B cell (primary cell): ENCODE data around the gene TUFM. TPM values are rescaled to one million over a fixed set of nuclear protein-coding genes. Genes with fewer than 3 reads are reported as not detected.
"Not testable (repeated sequence)": the region's sequence is repeated elsewhere in the genome, so short reads cannot be mapped to it uniquely, and the experiment has no call there.

Experiments used
- ATAC-seq: fragments of 200-7000 bp; cut with Tn5 transposase; one replicate; pipeline ENCODE4 v1.10.0; 2021; ENCODE audit warnings: low read depth, mild to moderate bottlenecking, moderate number of reproducible peaks, moderate library complexity
- CTCF ChIA-PET: fragments of 350-600 bp; sonication (Branson Sonifier 250); formaldehyde crosslinking; loops from one replicate; lab custom pipeline; 2021; ENCODE audit warnings: antibody characterized with exemption, inconsistent platforms; lab: Charles Lee
- POLR2A ChIA-PET: fragments of 350-600 bp; sonication (Branson Sonifier 250); formaldehyde crosslinking; loops from one replicate; lab custom pipeline; 2021; ENCODE audit warnings: antibody characterized with exemption; lab: Charles Lee
- DNase-seq: peaks from one replicate; pipeline ENCODE4 v3.0.0; 2013
- H2AFZ ChIP-seq: 2 replicates; pipeline ENCODE4 v1.6.1; 2012; ENCODE audit warnings: mild to moderate bottlenecking, low read depth, low read length; ENCODE audit not compliant: insufficient read depth, poor library complexity, severe bottlenecking
- H3K27ac ChIP-seq, 2 donors: 1 replicate in 1 of 2; 2 replicates in 1 of 2; pipeline ENCODE4 v1.5.1; 2012 to 2013; ENCODE audit warnings: low read length in 2 of 2, mild to moderate bottlenecking in 2 of 2, moderate library complexity in 1 of 2
- H3K27me3 ChIP-seq, 4 experiments: fragments of 200-600 bp in 1 of 4; sonication (generic) in 1 of 4; replicated peaks in 1 of 4; 1 replicate in 2 of 4; 2 replicates in 2 of 4; pipeline versions ENCODE4 v1.6.1 to v1.7.0; 2013 to 2016; ENCODE audit warnings: low read length in 3 of 4, mild to moderate bottlenecking in 2 of 4, mixed read lengths in 1 of 4, moderate library complexity in 1 of 4; ENCODE audit not compliant: insufficient read depth in 4 of 4, control insufficient read depth in 3 of 4; ENCODE audit errors: control extremely low read depth in 1 of 4
- H3K36me3 ChIP-seq, 2 experiments: replicated peaks in 1 of 2; 1 replicate in 1 of 2; 2 replicates in 1 of 2; pipeline versions ENCODE4 v1.6.1 to v1.7.1; 2013; ENCODE audit warnings: low read length in 1 of 2; ENCODE audit not compliant: insufficient read depth in 2 of 2, control insufficient read depth in 1 of 2; ENCODE audit errors: control extremely low read depth in 1 of 2, extremely low read depth in 1 of 2
- H3K4me1 ChIP-seq, 2 donors: fragments of 200-600 bp in 1 of 2; sonication (generic) in 1 of 2; 1 replicate in 1 of 2; 2 replicates in 1 of 2; pipeline versions ENCODE4 v1.5.1 to v1.6.1; 2013 to 2017; ENCODE audit warnings: low read length in 2 of 2; ENCODE audit not compliant: control insufficient read depth in 2 of 2, insufficient read depth in 2 of 2
- H3K4me2 ChIP-seq: replicated peaks from 2 replicates; pipeline ENCODE3; 2012; ENCODE audit warnings: mild to moderate bottlenecking, low read depth, low read length; ENCODE audit not compliant: poor library complexity, severe bottlenecking
- H3K4me3 ChIP-seq, 5 experiments: fragments of 200-600 bp in 1 of 5; sonication (generic) in 1 of 5; 1 replicate in 3 of 5; 2 replicates in 2 of 5; pipeline versions ENCODE4 v1.5.1 to v1.7.0; 2011 to 2016; ENCODE audit warnings: low read length in 4 of 5, mild to moderate bottlenecking in 4 of 5, low read depth in 2 of 5, control low read depth in 1 of 5, moderate library complexity in 1 of 5; ENCODE audit not compliant: insufficient read depth in 1 of 5; ENCODE audit errors: control extremely low read depth in 1 of 5, extremely low read depth in 1 of 5
- H3K79me2 ChIP-seq: fragments of 200-600 bp; sonication (generic); one replicate; pipeline ENCODE4 v1.6.0; 2016; ENCODE audit warnings: low read length; ENCODE audit not compliant: control insufficient read depth, insufficient read depth
- H3K9ac ChIP-seq: fragments of 200-600 bp; sonication (generic); 2 replicates; pipeline ENCODE4 v1.6.1; 2017; ENCODE audit warnings: mild to moderate bottlenecking, low read length, moderate library complexity
- H3K9me3 ChIP-seq, 3 donors: one replicate each; pipeline versions ENCODE4 v1.6.1 to v1.7.1; 2013; ENCODE audit warnings: low read length in 2 of 3; ENCODE audit not compliant: control insufficient read depth in 2 of 3, insufficient read depth in 1 of 3; ENCODE audit errors: control extremely low read depth in 1 of 3
- H4K20me1 ChIP-seq: 2 replicates; pipeline ENCODE4 v1.6.0; 2012; ENCODE audit warnings: mild to moderate bottlenecking, low read length; ENCODE audit not compliant: insufficient read depth, control insufficient read depth, poor library complexity, severe bottlenecking
- H3K27ac Mint-ChIP-seq: one replicate; pipeline ENCODE4 v1.8.0; 2021; ENCODE audit warnings: mixed read lengths
- H3K27me3 Mint-ChIP-seq: one replicate; pipeline ENCODE4 v1.8.0; 2021; ENCODE audit warnings: mixed read lengths
- H3K4me1 Mint-ChIP-seq: one replicate; pipeline ENCODE4 v1.8.0; 2021; ENCODE audit warnings: mixed read lengths
- H3K4me3 Mint-ChIP-seq: one replicate; pipeline ENCODE4 v1.8.0; 2021; ENCODE audit warnings: mixed read lengths
- H3K9me3 Mint-ChIP-seq: one replicate; pipeline ENCODE4 v1.8.0; 2022; ENCODE audit warnings: mixed read lengths; ENCODE audit not compliant: insufficient read depth
- CTCF ChIP-seq: fragments of 200-600 bp; IDR thresholded peaks from one replicate; pipeline ENCODE4 v1.8.0; 2022; ENCODE audit warnings: antibody characterized with exemption, mild to moderate bottlenecking
- EZH2 ChIP-seq: IDR thresholded peaks from 2 replicates; pipeline ENCODE4 v1.6.1; 2012; ENCODE audit warnings: borderline replicate concordance, low read depth, mild to moderate bottlenecking, moderate library complexity, low read length; ENCODE audit not compliant: insufficient read depth, poor library complexity, severe bottlenecking
- WGBS: methylation state at CpG from one replicate; pipeline ENCODE4 v1.1.5; 2013; ENCODE audit warnings: missing lambda C conversion rate; ENCODE audit not compliant: insufficient coverage; 5-methylcytosine and 5-hydroxymethylcytosine counted together
- intact Hi-C: fragments of 100-400 bp; cut with micrococcal nuclease; formaldehyde crosslinking; loops from one replicate; pipeline ENCODE4 v1.10.0; 2022
- polyA plus RNA-seq: library from polyadenylated mRNA; depleted of rRNA; stranded (reverse); fragments of >200 nt; gene quantifications from 2 replicates; pipeline ENCODE4 v1.2.3, GENCODE V29; 2012
- total RNA-seq, 2 donors: library from RNA; stranded (reverse); fragments of 120-200 nt in 1 of 2; gene quantifications; 1 replicate in 1 of 2; 2 replicates in 1 of 2; pipeline versions ENCODE4 v1.2.3 to v1.2.4, GENCODE V29; 2013 to 2022

Gene TUFM
- total and polyA plus RNA-seq, 2 donors (not counting 1 experiment from before 2014, with no cell fraction given): 126 to 129 TPM

- Histone ChIP-seq H3K27me3 (no peaks in the 10 kb centered on the region), H3K36me3 (peaks cover 2 to 40% of the 10 kb centered on the region in 2 experiments), H3K9me3 (no peaks in the 10 kb centered on the region), H2AFZ (no peak overlapping the region), H3K4me1 (peaks cover 3 to 13% of the 10 kb centered on the region in 2 donors), H3K4me3 (no peak overlapping the region), H3K27ac (no peak overlapping the region), H4K20me1 (peaks cover 34% of the 10 kb centered on the region), H3K4me2 (no peak overlapping the region), H3K9ac (no peak overlapping the region), H3K79me2 (no peaks in the 10 kb centered on the region)
- no peak overlapping the region for H3K27ac Mint-ChIP-seq
- H3K27me3 Mint-ChIP-seq: no peaks in the 10 kb centered on the region
- ChIA-PET CTCF (interaction anchor here (1.0 to 2.2 kb wide), 2 partner anchors 19 to 75 kb away, joined by 3 to 11 read pairs; no protein-coding TSS in a partner anchor), POLR2A (no interaction called here)
- intact Hi-C loops: no loop called here
- no peaks in the 10 kb centered on the region for H3K9me3 Mint-ChIP-seq
- over 99% methylated on average over 11 of the region's 11 CpGs for WGBS
- peaks cover 19% of the 10 kb centered on the region for H3K4me1 Mint-ChIP-seq
- no peak overlapping the region for H3K4me3 Mint-ChIP-seq
- ATAC-seq (no peak), DNase-seq (no peak)
- TF ChIP-seq CTCF (no peak), EZH2 (no peak)
Observed at GRCh38 chr16:28869201-28869600, 23.1 kb upstream of the TUFM start.

DNA sequence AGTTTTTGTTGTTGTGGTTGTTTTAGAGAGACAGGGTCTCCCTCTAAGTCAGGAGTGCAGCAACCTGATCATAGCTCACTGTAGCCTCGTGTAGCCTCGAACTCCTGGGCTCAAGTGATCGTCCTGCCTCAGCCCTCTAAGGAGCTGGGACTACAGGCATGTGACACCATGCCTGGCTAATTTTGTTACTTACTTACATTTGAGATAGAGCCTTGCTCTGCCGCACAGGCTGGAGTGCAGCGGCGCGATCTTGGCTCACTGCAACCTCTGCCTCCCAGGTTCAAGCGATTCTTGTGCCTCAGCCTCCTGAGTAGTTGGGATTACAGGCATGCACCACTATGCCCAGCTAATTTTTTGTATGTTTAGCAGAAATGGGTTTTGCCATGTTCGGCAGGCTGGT is 21.5 kb upstream of the TUFM start:
- intact Hi-C loops, H3K4me3 ChIP-seq, H3K9me3 ChIP-seq, H3K4me3 Mint-ChIP-seq, H3K27me3 ChIP-seq, DNase-seq, H3K27ac ChIP-seq, H3K27me3 Mint-ChIP-seq, ATAC-seq, H3K79me2 ChIP-seq, H2AFZ ChIP-seq, H3K9ac ChIP-seq, H3K9me3 Mint-ChIP-seq, H3K27ac Mint-ChIP-seq, POLR2A ChIA-PET, H3K4me2 ChIP-seq: not testable (repeated sequence)
- H3K36me3 ChIP-seq: peaks cover 2 to 36% of the 10 kb centered on the region in 2 experiments
- H4K20me1 ChIP-seq: peaks cover 29% of the 10 kb centered on the region
- peaks cover 28% of the 10 kb centered on the region for H3K4me1 Mint-ChIP-seq
- peaks cover 5 to 20% of the 10 kb centered on the region in 2 donors for H3K4me1 ChIP-seq
- CTCF ChIA-PET: interaction anchor here (1.1 kb wide), 1 partner anchor 77 kb away, joined by 3 read pairs; no protein-coding TSS in a partner anchor
- 98% methylated on average over 8 of the region's 9 CpGs for WGBS
